A172 (cell line): ENCODE results near the gene GRK4. TPM values are rescaled to one million over a fixed set of nuclear protein-coding genes. Genes with fewer than 3 reads are reported as not detected.

Experiments used
- DNase-seq: peaks from one replicate; pipeline ENCODE4 v3.0.0-alpha.2; 2015; ENCODE audit warnings: low spot score
- total RNA-seq: library from RNA; depleted of rRNA; stranded (reverse); fragments of >200 nt; shearing (Covaris generic); gene quantifications from 2 replicates; pipeline ENCODE4 v1.2.3, GENCODE V29; 2014

The GRK4 gene
- total RNA-seq, 1 experiment from 2014 or later, result 8.5 TPM

GRCh38 chr4:3011456-3012220, 48.3 kb downstream of the GRK4 start:
- DNase-seq, result no peak

GRCh38 chr4:3013323-3013722, 50.0 kb downstream of the GRK4 start:
- DNase-seq, result no peak

GRCh38 chr4:3013839-3014350, 50.5 kb downstream of the GRK4 start:
- no peak for DNase-seq

GRCh38 chr4:3016961-3017360, 53.6 kb downstream of the GRK4 start:
- no peak for DNase-seq

- DNase-seq, result no peak
These were observed 54.1 kb downstream of the GRK4 start for GRCh38 chr4:3017504-3017903.

- no peak for DNase-seq
These were observed 55.9 kb downstream of the GRK4 start for GRCh38 chr4:3019145-3019846.

GRCh38 chr4:3021127-3021526, 57.8 kb downstream of the GRK4 start:
- DNase-seq, result no peak

GRCh38 chr4:3021627-3022026, 58.3 kb downstream of the GRK4 start:
- DNase-seq, result no peak

- no peak for DNase-seq
These were observed 58.7 kb downstream of the GRK4 start for GRCh38 chr4:3022112-3022511.

- DNase-seq, result no peak
These were observed 59.3 kb downstream of the GRK4 start for GRCh38 chr4:3022651-3023050.

GRCh38 chr4:3025881-3026280, 62.5 kb downstream of the GRK4 start:
- no peak for DNase-seq

- DNase-seq, result no peak
These were observed 63.2 kb downstream of the GRK4 start for GRCh38 chr4:3026540-3026939.

- DNase-seq, result no peak
These were observed 66.1 kb downstream of the GRK4 start for GRCh38 chr4:3029464-3029863.

- DNase-seq, result no peak
These were observed 67.4 kb downstream of the GRK4 start for GRCh38 chr4:3030566-3031356.

- no peak for DNase-seq
These were observed 68.1 kb downstream of the GRK4 start for GRCh38 chr4:3031357-3032082.

GRCh38 chr4:3034231-3034630, 70.9 kb downstream of the GRK4 start:
- DNase-seq, result no peak

GRCh38 chr4:3035249-3035648, 71.9 kb downstream of the GRK4 start:
- DNase-seq, result no peak

- no peak for DNase-seq
These were observed 72.3 kb downstream of the GRK4 start for GRCh38 chr4:3035674-3036073.

- no peak for DNase-seq
These were observed 73.0 kb downstream of the GRK4 start for GRCh38 chr4:3036131-3036952.

- no peak for DNase-seq
These were observed 74.6 kb downstream of the GRK4 start for GRCh38 chr4:3037957-3038461.
